NB4 (cell line): ENCODE data around the gene ARIH2.

Experiments used
- MAX ChIP-seq: IDR thresholded peaks from 2 replicates; pipeline ENCODE4 v1.6.1; 2011; ENCODE audit warnings: low read depth, low read length
- TF ChIP-seq, protein P1 (sequence below): IDR thresholded peaks from one replicate; pipeline ENCODE4 v1.5.1; 2012; ENCODE audit warnings: low read depth, low read length

DNA sequence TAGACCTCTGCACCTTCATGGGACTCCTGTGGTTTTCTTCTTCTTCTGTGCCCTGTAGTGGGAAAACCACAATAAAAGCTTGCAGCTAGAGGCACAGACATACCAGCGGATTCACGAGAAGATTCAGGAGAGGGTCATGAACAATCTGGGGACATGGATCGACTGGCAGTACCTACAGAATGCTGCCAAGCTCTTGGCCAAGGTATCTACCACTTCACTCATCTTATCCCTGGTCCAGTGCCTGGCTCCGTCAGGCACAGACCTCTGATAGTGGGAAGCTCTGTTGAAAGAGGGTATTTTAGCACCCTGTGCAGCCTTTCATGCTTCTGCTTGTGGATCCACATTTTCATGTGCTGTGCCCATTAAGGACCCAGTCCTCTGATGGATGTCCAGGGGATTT is 61.7 kb downstream of the ARIH2 start:
- TF ChIP-seq, protein P1, sequence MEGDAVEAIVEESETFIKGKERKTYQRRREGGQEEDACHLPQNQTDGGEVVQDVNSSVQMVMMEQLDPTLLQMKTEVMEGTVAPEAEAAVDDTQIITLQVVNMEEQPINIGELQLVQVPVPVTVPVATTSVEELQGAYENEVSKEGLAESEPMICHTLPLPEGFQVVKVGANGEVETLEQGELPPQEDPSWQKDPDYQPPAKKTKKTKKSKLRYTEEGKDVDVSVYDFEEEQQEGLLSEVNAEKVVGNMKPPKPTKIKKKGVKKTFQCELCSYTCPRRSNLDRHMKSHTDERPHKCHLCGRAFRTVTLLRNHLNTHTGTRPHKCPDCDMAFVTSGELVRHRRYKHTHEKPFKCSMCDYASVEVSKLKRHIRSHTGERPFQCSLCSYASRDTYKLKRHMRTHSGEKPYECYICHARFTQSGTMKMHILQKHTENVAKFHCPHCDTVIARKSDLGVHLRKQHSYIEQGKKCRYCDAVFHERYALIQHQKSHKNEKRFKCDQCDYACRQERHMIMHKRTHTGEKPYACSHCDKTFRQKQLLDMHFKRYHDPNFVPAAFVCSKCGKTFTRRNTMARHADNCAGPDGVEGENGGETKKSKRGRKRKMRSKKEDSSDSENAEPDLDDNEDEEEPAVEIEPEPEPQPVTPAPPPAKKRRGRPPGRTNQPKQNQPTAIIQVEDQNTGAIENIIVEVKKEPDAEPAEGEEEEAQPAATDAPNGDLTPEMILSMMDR: no peak
- TF ChIP-seq MAX: no peak
